Activated CD8-positive, alpha-beta memory T cell treated with anti-CD3 and anti-CD28 coated beads, Interleukin-2, amount 50 U/mL, for 48 hours (primary cell): ENCODE results near the gene PAX5.
A peak's percentile ranks its signal among the peaks of the same experiment; 100 is the strongest.

Experiments
- DNase-seq: peaks from one replicate; pipeline ENCODE4 v3.0.0-alpha.2; 2020

The PAX5 gene

GRCh38 chr9:37036776-37037502 is 2.9 kb upstream of the PAX5 start:
- peak; percentile 77 for DNase-seq

DNA sequence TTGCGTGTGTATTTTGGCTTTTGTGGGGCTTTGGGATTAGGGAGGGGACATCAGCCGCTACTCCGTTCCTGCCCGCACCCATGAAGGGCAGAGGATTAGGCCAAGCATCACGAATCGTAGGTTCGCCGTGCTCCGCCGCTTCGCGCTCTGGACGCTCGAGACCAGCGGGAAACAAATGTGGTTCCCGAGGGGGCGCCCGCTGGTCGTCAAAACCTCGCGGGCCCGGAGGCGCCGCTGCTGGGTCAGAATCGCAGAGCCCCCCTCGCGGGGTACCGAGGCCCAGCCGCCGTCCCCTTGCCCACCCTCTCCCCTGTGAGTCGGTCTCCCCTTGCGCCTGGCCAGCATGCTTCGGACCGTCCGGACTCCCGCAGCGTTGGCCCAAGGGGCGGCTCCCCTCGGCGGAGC is 2.3 kb upstream of the PAX5 start:
- DNase-seq, result no peak

- DNase-seq, result no peak
Observed at GRCh38 chr9:37035648-37036370, 1.7 kb upstream of the PAX5 start.

DNA sequence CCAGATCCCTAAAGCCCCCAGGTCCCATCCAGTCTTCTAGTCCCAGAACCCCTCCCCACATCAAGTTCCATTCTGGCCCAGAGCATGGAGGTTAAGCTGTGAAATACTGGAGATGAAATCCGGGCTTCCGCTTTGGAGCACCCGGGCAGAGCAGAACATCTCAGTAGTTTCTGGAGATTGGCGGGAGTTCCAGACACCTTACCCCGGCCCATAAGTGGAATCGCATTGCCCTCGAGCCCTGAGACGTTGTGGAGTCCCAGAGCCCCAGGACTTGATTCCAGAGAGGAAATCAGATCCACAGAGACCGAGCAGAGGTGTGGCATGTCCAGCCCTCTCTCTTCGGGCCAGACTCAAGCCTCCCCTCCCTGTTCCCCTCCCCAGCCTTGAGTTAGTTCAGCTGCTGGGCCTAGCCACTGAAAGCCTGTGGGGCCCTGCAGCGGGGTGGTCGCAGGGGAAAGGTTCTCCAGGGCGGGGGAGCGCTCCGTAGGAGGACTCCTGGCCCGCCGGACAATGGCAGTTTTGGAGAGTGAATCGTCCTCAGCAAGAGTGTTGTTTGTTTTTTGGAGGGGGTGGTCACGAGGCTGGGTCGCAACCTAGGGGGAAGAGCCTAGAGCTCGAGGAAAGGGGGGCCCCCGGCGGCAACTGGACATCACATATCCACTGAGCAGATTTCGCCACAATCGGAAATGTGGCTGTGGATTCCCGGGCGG is 1.0 kb upstream of the PAX5 start:
- no peak for DNase-seq

GRCh38 chr9:37034305-37034937 is 353 bp upstream of the PAX5 start:
- DNase-seq, result peak; percentile 69

DNA sequence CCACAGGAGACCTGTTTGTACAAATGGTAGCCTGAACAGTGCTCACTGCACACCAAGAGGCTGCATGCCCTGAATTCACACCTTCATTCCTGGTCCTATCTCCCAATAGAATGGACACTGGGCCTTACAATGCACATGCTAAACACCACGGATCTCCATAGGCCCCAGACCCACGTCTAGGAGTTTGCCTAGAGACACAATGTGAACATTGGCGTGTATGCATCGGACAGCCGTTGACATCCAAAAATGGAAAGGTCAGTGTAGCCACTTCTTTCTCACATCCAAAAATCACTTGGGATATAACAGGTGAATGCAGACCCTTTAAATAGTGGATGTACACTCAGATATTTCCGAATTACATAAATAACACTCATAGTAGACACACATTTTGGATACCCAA is 927 bp downstream of the PAX5 start:
- no peak for DNase-seq

DNA sequence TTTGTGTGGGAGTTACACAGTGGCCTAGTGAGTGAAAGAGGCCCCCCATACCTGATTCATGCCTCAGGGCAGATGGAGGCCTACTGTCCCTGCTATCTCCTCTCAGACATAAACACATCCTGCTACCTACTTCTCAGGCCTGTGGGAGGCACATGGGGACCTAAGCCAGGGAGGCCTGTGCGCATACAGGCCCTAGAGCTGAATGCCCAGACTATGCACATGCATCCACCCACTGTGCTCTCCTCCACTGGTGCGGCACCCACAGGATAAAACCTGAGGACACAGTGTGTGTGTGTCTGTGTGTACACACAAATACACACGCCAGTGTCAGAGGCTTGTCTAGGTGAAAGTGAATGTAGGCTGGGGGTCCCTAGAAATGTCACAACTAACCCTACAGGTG is 1.4 kb downstream of the PAX5 start:
- no peak for DNase-seq

- DNase-seq, result no peak
Observed at GRCh38 chr9:37031902-37032301, 2.2 kb downstream of the PAX5 start.

DNA sequence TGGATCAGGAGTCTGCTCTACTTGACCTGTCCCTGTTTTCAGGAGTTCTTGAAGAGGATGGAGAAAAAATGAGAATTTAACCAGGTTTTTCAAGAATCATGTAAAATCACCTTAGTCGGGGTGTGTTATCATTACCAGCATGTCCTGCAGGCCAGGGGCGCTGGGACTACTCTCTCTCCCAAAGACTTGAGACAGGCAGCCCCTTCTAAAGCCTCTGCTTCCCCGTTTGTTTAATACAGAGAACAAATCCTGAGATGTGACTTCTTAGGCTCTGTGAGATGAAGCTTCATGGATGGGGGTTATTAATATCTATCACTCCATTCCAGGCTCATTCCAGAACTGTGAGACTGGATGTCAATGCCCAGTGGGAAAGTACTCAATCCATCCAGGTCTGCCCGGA is 3.0 kb downstream of the PAX5 start:
- no peak for DNase-seq

DNA sequence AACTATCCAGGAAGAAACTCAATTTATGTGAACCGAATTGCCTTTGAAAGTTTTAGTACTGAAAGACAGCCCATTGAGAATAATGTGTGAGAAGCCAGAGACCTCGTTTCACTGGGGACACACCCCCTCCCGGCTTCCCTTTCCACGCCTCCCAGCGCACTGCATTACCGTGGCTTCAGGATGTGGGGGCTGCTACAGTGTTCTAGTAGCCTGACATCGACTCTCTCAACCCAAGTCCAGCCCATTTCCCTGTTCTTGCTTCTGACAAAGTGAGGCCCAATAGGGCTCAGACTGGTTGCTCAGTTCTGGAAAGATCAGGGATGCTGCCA is 3.5 kb downstream of the PAX5 start:
- DNase-seq, result no peak

DNA sequence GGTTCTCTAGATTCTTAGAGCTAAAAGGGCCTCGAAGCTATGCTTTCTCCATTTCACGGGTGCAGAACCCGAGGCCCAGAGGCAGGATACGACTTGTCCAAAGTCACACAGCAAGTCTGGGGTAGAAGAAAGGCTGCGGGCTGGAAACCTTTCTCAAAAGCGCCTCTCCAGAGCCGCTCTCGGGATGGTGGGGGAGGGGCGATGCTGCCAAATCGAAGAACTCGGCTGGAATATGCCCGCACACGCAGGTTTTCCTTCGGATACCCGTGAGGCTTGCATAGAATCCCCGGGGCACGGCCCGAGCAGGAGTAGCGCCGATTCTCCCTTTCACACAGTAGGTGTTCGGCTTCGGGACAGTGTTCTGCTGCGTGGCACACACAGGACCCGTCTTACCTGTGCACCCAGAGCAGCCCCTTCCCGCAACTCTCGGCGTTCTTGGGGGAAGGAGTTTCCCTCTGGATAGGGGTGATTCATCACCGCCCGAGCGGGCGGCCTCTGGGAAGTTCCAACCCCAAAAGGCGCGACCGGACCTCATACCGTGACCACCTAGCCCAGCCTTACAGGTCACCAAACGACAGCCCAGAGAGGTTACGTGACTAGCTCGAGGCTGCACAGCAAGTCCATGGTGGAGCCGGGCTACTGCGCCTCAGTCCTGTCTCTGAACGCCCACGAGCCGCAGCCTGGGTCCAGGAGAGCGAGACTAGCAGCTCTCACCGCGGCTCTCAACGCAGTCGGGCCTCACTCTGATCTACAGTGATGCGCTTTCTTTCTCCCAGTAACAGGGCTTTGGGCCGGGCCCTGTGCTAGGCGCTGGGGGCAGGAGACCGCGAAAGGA is 4.1 kb downstream of the PAX5 start:
- no peak for DNase-seq

DNA sequence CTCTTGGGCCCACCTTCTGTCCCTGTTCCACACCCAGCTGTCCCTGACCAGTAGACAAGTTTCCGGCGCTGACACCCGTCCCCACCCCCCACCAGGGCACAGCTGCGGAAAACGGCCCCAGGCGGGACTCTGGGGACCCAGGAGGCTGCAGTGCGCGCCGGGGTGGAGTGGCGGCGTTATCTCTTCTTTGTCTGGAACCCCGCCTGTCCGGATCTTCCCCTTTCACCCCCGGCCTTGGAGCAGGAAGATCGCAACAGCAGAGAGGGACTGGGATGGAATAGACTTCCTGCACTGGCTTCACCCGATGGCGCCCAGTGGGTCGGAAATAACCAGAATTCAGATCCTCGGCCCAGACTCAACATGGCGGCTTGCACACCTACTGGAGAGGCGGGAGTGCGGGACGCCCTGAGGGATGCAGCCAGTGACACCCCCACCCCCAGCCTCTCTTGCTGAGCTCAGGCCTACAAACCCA is 4.7 kb downstream of the PAX5 start:
- no peak for DNase-seq

DNA sequence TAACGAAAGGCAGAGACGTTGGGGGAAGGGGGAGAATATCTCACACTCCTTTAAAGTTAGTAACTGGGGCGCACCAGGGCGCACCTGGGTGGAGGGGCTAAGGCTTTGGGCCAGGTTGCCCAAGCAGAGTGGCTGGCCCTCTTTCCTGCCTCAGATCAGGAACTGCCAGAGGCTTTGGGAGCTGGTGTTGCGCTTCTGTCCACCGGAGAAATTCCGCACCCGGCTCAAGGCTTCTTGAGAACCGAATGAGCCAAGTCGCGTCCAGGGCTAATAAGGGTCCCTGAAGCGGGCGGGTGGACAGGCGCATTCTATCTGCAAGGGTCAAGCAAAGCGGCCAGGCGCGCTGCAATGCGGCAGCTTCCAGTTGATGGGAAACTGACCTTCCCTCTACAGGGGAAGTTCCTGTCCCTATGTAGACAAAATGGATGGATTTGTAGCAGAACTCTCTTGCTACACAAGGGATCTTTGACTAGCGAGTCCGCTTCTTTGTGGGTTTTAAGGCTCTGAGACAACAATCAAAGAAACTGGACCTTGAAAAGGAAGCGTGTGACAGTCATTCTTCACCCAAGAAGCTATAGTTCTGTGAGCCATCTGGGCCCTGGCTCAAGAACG is 5.5 kb downstream of the PAX5 start:
- DNase-seq, result no peak

DNA sequence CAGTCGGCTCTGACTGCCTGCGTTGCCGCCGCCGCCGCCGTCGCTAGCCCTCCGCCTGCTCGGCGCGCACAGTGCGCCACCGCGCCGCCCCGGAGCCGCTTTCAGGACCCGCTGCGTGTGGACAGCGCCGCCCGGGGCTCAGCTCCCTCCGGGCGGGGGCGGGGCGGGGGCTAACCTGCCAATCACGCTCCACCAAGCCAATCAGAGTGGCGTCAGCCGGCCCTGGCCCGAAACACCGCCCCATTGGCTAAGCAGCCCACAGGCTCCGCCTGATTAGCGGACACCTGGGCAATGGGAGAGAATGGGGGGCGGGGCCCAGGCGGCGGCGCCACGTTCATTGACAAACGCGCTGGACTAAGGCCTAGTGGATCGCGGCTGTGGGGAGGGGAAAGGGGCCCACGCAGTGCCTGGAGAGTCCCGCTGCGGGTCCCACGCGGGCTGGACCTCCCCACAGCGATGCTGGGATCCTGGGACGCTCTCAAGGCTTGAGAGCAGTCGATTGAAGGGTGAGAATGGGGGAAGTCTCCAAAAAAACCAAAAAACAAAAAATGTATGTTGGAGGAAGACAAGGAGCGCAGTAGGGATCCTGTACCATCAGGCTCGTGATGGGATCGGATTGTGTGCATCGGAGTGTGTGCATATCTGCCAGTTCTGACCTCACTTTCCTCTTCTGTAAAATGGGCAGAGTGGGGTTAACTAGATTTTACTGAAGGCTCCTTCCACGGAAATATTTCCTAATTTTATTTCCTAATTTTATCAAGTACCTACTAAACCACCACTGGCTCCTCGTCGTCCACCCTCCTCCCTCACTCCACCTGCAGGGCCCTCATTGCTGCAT is 6.3 kb downstream of the PAX5 start:
- DNase-seq, result peak; percentile 94

DNA sequence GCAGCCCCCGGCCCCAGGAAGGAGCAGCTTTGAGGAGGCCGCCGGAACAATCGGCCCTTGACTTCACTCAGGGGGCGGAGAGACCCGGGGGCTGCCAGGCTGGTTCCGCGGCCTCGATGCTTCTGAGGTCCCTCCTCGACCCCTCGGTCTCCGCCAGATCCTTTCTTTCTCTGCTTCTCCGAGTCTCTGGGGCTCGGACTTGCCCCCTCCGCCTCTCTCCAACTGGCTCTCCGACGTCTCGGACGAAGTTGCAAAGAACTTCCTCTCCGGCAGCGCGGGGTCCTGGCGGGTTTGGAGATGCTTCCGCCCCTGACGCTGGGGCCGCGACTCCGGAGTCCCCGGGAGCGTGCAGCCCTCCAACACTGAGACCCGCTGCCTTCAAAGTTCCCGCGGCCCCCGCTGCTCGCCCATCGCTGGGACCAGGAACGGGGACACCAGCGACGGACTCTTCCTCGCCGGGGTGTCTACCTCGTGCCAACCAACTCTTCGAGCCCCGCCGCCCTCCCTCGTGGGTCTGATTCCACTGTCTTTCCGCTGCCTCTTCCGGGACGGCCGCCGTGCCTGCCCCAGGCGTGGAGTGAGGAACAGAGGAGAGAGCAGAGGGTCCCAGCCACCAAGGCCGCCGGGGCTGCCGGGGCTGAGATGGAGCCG is 7.0 kb downstream of the PAX5 start:
- no peak for DNase-seq

- no peak for DNase-seq
Observed at GRCh38 chr9:37026113-37026930, 7.7 kb downstream of the PAX5 start.

DNA sequence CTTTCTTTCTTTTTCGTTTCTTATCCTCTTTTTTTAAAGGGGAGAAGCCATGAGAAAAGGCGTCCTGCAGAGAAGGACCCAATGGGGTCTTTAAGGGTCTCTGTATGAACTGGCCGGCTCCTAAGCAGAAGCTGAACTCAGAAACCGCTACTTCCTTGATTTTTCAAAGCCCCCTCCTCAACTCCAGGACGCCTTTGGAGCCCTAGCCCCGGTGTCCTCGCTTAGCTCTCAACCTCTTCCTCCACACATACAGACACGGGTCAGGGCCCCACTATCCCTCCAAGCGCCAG is 8.3 kb downstream of the PAX5 start:
- no peak for DNase-seq

- DNase-seq, result no peak
Observed at GRCh38 chr9:37025071-37025822, 8.8 kb downstream of the PAX5 start.

DNA sequence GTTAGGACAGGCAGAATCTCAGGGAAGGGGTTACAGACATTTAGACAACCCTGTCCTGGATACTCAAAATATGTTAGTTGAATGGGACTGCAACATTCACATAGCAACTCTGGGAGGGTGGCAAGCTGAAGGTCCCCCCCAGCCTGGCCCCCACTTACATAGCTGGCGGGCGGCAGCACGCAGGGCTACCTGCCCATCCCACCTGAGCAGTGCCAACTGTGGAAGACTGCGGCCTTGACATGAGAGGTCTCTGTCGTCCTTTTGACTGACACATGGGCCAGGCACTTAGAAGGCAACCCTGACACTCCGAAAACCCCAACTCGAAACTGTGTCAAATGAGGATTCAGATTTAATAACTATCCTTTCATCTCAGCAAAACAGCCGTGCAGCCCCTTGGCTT is 16.5 kb downstream of the PAX5 start:
- DNase-seq, result peak; percentile 33
